Karpas-422 (cell line): ENCODE data around the gene DIP2C. TPM values are rescaled to one million over a fixed set of nuclear protein-coding genes. Genes with fewer than 3 reads are reported as not detected.

Experiments
- DNase-seq: peaks from one replicate; pipeline ENCODE4 v3.0.0-alpha.2; 2015
- H2AFZ ChIP-seq: fragments of 200-600 bp; sonication (generic); 2 replicates; pipeline ENCODE4 v1.6.1; 2014; ENCODE audit warnings: antibody characterized with exemption, low read length, mixed read lengths
- H3K27ac ChIP-seq: fragments of 200-600 bp; sonication (generic); 2 replicates; pipeline ENCODE4 v1.5.1; 2014; ENCODE audit warnings: mild to moderate bottlenecking, low read length, moderate library complexity
- H3K27me3 ChIP-seq: fragments of 200-600 bp; sonication (generic); 2 replicates; pipeline ENCODE4 v1.6.1; 2014; ENCODE audit warnings: low read length, mixed read lengths
- H3K36me3 ChIP-seq: fragments of 200-600 bp; sonication (generic); 2 replicates; pipeline ENCODE4 v1.6.1; 2014; ENCODE audit warnings: low read length, mixed read lengths; ENCODE audit not compliant: insufficient read depth
- H3K4me1 ChIP-seq: fragments of 200-600 bp; sonication (generic); 2 replicates; pipeline ENCODE4 v1.6.1; 2014; ENCODE audit warnings: mild to moderate bottlenecking, low read length, mixed read lengths
- H3K4me2 ChIP-seq: fragments of 200-600 bp; sonication (generic); 2 replicates; pipeline ENCODE4 v1.6.1; 2014; ENCODE audit warnings: low read length, low read depth, mild to moderate bottlenecking; ENCODE audit not compliant: poor library complexity, severe bottlenecking
- H3K4me3 ChIP-seq: fragments of 200-600 bp; sonication (generic); 2 replicates; pipeline ENCODE4 v1.5.1; 2014; ENCODE audit warnings: mild to moderate bottlenecking, antibody characterized with exemption, low read length, mixed read lengths
- H3K79me2 ChIP-seq: fragments of 200-600 bp; sonication (generic); 2 replicates; pipeline ENCODE4 v1.6.1; 2014; ENCODE audit warnings: mild to moderate bottlenecking, low read length, mixed read lengths
- H3K9ac ChIP-seq: fragments of 200-600 bp; sonication (generic); 2 replicates; pipeline ENCODE4 v1.6.0; 2014; ENCODE audit warnings: low read length
- H3K9me2 ChIP-seq: fragments of 200-600 bp; sonication (generic), shearing (Covaris generic); replicated peaks from 2 replicates; pipeline ENCODE4 v1.6.0; 2014; ENCODE audit warnings: mild to moderate bottlenecking, low read length, moderate library complexity; ENCODE audit not compliant: insufficient read depth
- H3K9me3 ChIP-seq: fragments of 300-700, 200-600 bp; sonication (generic); 2 replicates; pipeline ENCODE4 v1.6.1; 2014; ENCODE audit warnings: low read length, mixed read lengths
- H4K20me1 ChIP-seq: fragments of 200-600 bp; sonication (generic); 2 replicates; pipeline ENCODE4 v1.6.1; 2014; ENCODE audit warnings: mild to moderate bottlenecking, antibody characterized with exemption, low read length, low read depth; ENCODE audit not compliant: insufficient read depth
- total RNA-seq: library from RNA; depleted of rRNA; stranded (reverse); fragments of >200 nt; shearing (Covaris generic); gene quantifications from 2 replicates; pipeline ENCODE4 v1.2.3, GENCODE V29; 2014; ENCODE audit warnings: low replicate concordance

Gene DIP2C
- total RNA-seq, 1 experiment from 2014 or later, result 0.11 TPM

- Histone ChIP-seq H3K27ac (no peak overlapping the region), H3K36me3 (no peaks in the 10 kb centered on the region), H3K4me1 (peaks cover 22% of the 10 kb centered on the region), H3K9me2 (no peaks in the 10 kb centered on the region), H3K27me3 (no peaks in the 10 kb centered on the region), H3K4me2 (peak overlapping the region; percentile 55), H3K9me3 (no peaks in the 10 kb centered on the region; the same call in 1 of the 2 replicates), H2AFZ (no peak overlapping the region), H4K20me1 (no peaks in the 10 kb centered on the region), H3K9ac (no peak overlapping the region), H3K4me3 (no peak overlapping the region), H3K79me2 (no peaks in the 10 kb centered on the region)
- DNase-seq, result no peak
Measured at GRCh38 chr10:316390-316789, 373.1 kb downstream of the DIP2C start.

GRCh38 chr10:314871-315270 lies 374.6 kb downstream of the DIP2C start:
- Histone ChIP-seq H3K27ac (no peak overlapping the region), H2AFZ (no peak overlapping the region), H3K9ac (no peak overlapping the region), H3K4me3 (no peak overlapping the region), H3K79me2 (no peaks in the 10 kb centered on the region), H3K36me3 (no peaks in the 10 kb centered on the region), H3K9me2 (no peaks in the 10 kb centered on the region), H3K9me3 (no peaks in the 10 kb centered on the region), H4K20me1 (no peaks in the 10 kb centered on the region), H3K4me1 (peaks cover 22% of the 10 kb centered on the region), H3K27me3 (no peaks in the 10 kb centered on the region), H3K4me2 (no peak overlapping the region)
- no peak for DNase-seq

- no peak overlapping the region for H3K27ac ChIP-seq
Measured at GRCh38 chr10:314381-314780, 375.1 kb downstream of the DIP2C start.

GRCh38 chr10:311901-312665 lies 377.4 kb downstream of the DIP2C start:
- Histone ChIP-seq H3K79me2 (no peaks in the 10 kb centered on the region), H3K27me3 (no peaks in the 10 kb centered on the region), H3K4me2 (no peak overlapping the region), H3K27ac (no peak overlapping the region), H3K36me3 (no peaks in the 10 kb centered on the region), H4K20me1 (no peaks in the 10 kb centered on the region), H2AFZ (no peak overlapping the region), H3K9me2 (no peaks in the 10 kb centered on the region), H3K9ac (no peak overlapping the region), H3K9me3 (no peaks in the 10 kb centered on the region), H3K4me3 (no peak overlapping the region), H3K4me1 (peaks cover 16% of the 10 kb centered on the region)
- DNase-seq, result no peak

More at GRCh38 chr10:314381-314780, 375.1 kb downstream of the DIP2C start:
- Histone ChIP-seq H3K79me2 (no peaks in the 10 kb centered on the region), H4K20me1 (no peaks in the 10 kb centered on the region), H3K9me3 (no peaks in the 10 kb centered on the region), H3K27me3 (no peaks in the 10 kb centered on the region), H3K9me2 (no peaks in the 10 kb centered on the region), H2AFZ (no peak overlapping the region), H3K4me1 (peaks cover 22% of the 10 kb centered on the region), H3K36me3 (no peaks in the 10 kb centered on the region), H3K4me2 (no peak overlapping the region), H3K9ac (no peak overlapping the region), H3K4me3 (no peak overlapping the region)
- no peak for DNase-seq

GRCh38 chr10:310976-311639 lies 378.4 kb downstream of the DIP2C start:
- Histone ChIP-seq H3K79me2 (no peaks in the 10 kb centered on the region), H3K27me3 (no peaks in the 10 kb centered on the region), H2AFZ (no peak overlapping the region), H3K36me3 (no peaks in the 10 kb centered on the region), H4K20me1 (no peaks in the 10 kb centered on the region), H3K4me1 (peaks cover 6% of the 10 kb centered on the region), H3K4me2 (no peak overlapping the region), H3K27ac (no peak overlapping the region), H3K4me3 (no peak overlapping the region), H3K9ac (no peak overlapping the region), H3K9me2 (no peaks in the 10 kb centered on the region), H3K9me3 (no peaks in the 10 kb centered on the region)
- no peak for DNase-seq

- no peak overlapping the region for H3K27ac ChIP-seq
- H2AFZ ChIP-seq, result no peak overlapping the region
- no peaks in the 10 kb centered on the region for H3K36me3 ChIP-seq
- DNase-seq, result no peak
- H3K4me3 ChIP-seq, result no peak overlapping the region
- H3K9me3 ChIP-seq, result no peaks in the 10 kb centered on the region
- no peak overlapping the region for H3K9ac ChIP-seq
- H4K20me1 ChIP-seq, result no peaks in the 10 kb centered on the region
- no peaks in the 10 kb centered on the region for H3K79me2 ChIP-seq
- no peak overlapping the region for H3K4me2 ChIP-seq
- H3K4me1 ChIP-seq, result 0 out of 2 replicates have a peak, but pooled peaks cover 5% of the 10 kb centered on the region
- H3K27me3 ChIP-seq, result no peaks in the 10 kb centered on the region
- no peaks in the 10 kb centered on the region for H3K9me2 ChIP-seq
Measured at GRCh38 chr10:310371-310770, 379.1 kb downstream of the DIP2C start.

GRCh38 chr10:308572-309085 lies 380.8 kb downstream of the DIP2C start:
- Histone ChIP-seq H3K4me3 (no peak overlapping the region), H3K27me3 (no peaks in the 10 kb centered on the region), H3K4me2 (no peak overlapping the region), H3K9ac (no peak overlapping the region), H4K20me1 (no peaks in the 10 kb centered on the region), H3K4me1 (0 out of 2 replicates have a peak, but pooled peaks cover 3% of the 10 kb centered on the region), H3K79me2 (no peaks in the 10 kb centered on the region), H3K9me3 (no peaks in the 10 kb centered on the region), H2AFZ (no peak overlapping the region), H3K27ac (no peak overlapping the region), H3K9me2 (no peaks in the 10 kb centered on the region), H3K36me3 (no peaks in the 10 kb centered on the region)
- no peak for DNase-seq

- no peaks in the 10 kb centered on the region for H4K20me1 ChIP-seq
- no peak overlapping the region for H3K4me3 ChIP-seq
- no peaks in the 10 kb centered on the region for H3K79me2 ChIP-seq
- H3K4me1 ChIP-seq, result no peaks in the 10 kb centered on the region
- no peaks in the 10 kb centered on the region for H3K9me2 ChIP-seq
- no peaks in the 10 kb centered on the region for H3K36me3 ChIP-seq
- no peak for DNase-seq
- H3K4me2 ChIP-seq, result no peak overlapping the region
- H3K9ac ChIP-seq, result no peak overlapping the region
- no peaks in the 10 kb centered on the region for H3K27me3 ChIP-seq
- no peak overlapping the region for H2AFZ ChIP-seq
- no peak overlapping the region for H3K27ac ChIP-seq
- H3K9me3 ChIP-seq, result no peaks in the 10 kb centered on the region
Measured at GRCh38 chr10:308101-308500, 381.4 kb downstream of the DIP2C start.
